ENCODE measurements around the gene NFATC2.

NFATC2 gene

GRCh38 chr20:51562332-51563173 lies 20.0 kb upstream of the NFATC2 start:
- H3K79me2 ChIP-seq (ENCODE audit: control insufficient read depth, insufficient read depth, low read length) = no peaks in the 10 kb centered on the region
- DNase-seq = peak; percentile 91
- peak overlapping the region; percentile 61 for H3K9ac ChIP-seq (ENCODE audit: low read length)
- H2BK5ac ChIP-seq (ENCODE audit: low read length) = no peak overlapping the region
- H3K4me3 ChIP-seq (ENCODE audit: low read length) = peak overlapping the region; percentile 7
- H3K4me1 ChIP-seq (ENCODE audit: control insufficient read depth, low read depth, low read length) = peaks cover 5% of the 10 kb centered on the region
- H4K8ac ChIP-seq (ENCODE audit: low read depth, low read length) = no peak overlapping the region
- no peak overlapping the region for H3K4ac ChIP-seq (ENCODE audit: low read depth, low read length)
- peak overlapping the region; percentile 100 for H3K4me2 ChIP-seq (ENCODE audit: low read length)
- H3K27me3 ChIP-seq (ENCODE audit: insufficient read depth, low read length, poor library complexity) = peaks cover 13% of the 10 kb centered on the region
- no peak overlapping the region for H3K27ac ChIP-seq (ENCODE audit: low read depth, low read length)
- H3K79me1 ChIP-seq (ENCODE audit: low read length) = no peaks in the 10 kb centered on the region
- no peak overlapping the region for H2BK120ac ChIP-seq (ENCODE audit: low read depth, low read length)
- no peak overlapping the region for H4K5ac ChIP-seq (ENCODE audit: low read length)
- no peak overlapping the region for H3K18ac ChIP-seq (ENCODE audit: low read length)
- peak overlapping the region; percentile 81 for H3K56ac ChIP-seq (ENCODE audit: low read length)
- no peak overlapping the region for H2AK5ac ChIP-seq (ENCODE audit: low read length)
- no peak overlapping the region for H2BK15ac ChIP-seq (replicated peaks; ENCODE audit: low read depth)
- H3K23ac ChIP-seq (ENCODE audit: low read length) = no peak overlapping the region
- no CpG with 5 or more reads among the region's 76 CpGs for WGBS (ENCODE audit: extremely low coverage, insufficient coverage, low lambda C conversion rate)
- no peaks in the 10 kb centered on the region for H3K36me3 ChIP-seq (ENCODE audit: control insufficient read depth, insufficient read depth, low read length)

- Histone ChIP-seq H3K18ac (ENCODE audit: low read length) (no peak overlapping the region), H3K4me1 (ENCODE audit: control insufficient read depth, low read depth, low read length) (peaks cover 5% of the 10 kb centered on the region), H3K27ac (ENCODE audit: low read depth, low read length) (no peak overlapping the region), H3K36me3 (ENCODE audit: control insufficient read depth, insufficient read depth, low read length) (no peaks in the 10 kb centered on the region), H2BK15ac (replicated peaks; ENCODE audit: low read depth) (no peak overlapping the region), H3K4me2 (ENCODE audit: low read length) (peak overlapping the region; percentile 100), H4K8ac (ENCODE audit: low read depth, low read length) (no peak overlapping the region), H3K56ac (ENCODE audit: low read length) (peak overlapping the region; percentile 81), H3K27me3 (ENCODE audit: insufficient read depth, low read length, poor library complexity) (peaks cover 13% of the 10 kb centered on the region), H4K5ac (ENCODE audit: low read length) (no peak overlapping the region), H3K9ac (ENCODE audit: low read length) (peak overlapping the region; percentile 61), H3K4me3 (ENCODE audit: low read length) (peak overlapping the region; percentile 7), H3K79me1 (ENCODE audit: low read length) (no peaks in the 10 kb centered on the region), H2BK120ac (ENCODE audit: low read depth, low read length) (no peak overlapping the region), H3K4ac (ENCODE audit: low read depth, low read length) (no peak overlapping the region), H3K23ac (ENCODE audit: low read length) (no peak overlapping the region), H2BK5ac (ENCODE audit: low read length) (no peak overlapping the region), H3K79me2 (ENCODE audit: control insufficient read depth, insufficient read depth, low read length) (no peaks in the 10 kb centered on the region), H2AK5ac (ENCODE audit: low read length) (no peak overlapping the region)
- WGBS (ENCODE audit: extremely low coverage, insufficient coverage, low lambda C conversion rate) = no CpG with 5 or more reads among the region's 10 CpGs
- no peak for DNase-seq
Measured at GRCh38 chr20:51562027-51562331, 19.5 kb upstream of the NFATC2 start.

- Histone ChIP-seq H3K4me1 (ENCODE audit: control insufficient read depth, low read depth, low read length) (peaks cover 5% of the 10 kb centered on the region), H3K18ac (ENCODE audit: low read length) (no peak overlapping the region), H4K5ac (ENCODE audit: low read length) (no peak overlapping the region), H2BK15ac (replicated peaks; ENCODE audit: low read depth) (no peak overlapping the region), H2BK5ac (ENCODE audit: low read length) (no peak overlapping the region), H3K79me1 (ENCODE audit: low read length) (no peaks in the 10 kb centered on the region), H4K8ac (ENCODE audit: low read depth, low read length) (no peak overlapping the region), H2BK120ac (ENCODE audit: low read depth, low read length) (no peak overlapping the region), H3K36me3 (ENCODE audit: control insufficient read depth, insufficient read depth, low read length) (no peaks in the 10 kb centered on the region), H3K79me2 (ENCODE audit: control insufficient read depth, insufficient read depth, low read length) (no peaks in the 10 kb centered on the region), H3K27me3 (ENCODE audit: insufficient read depth, low read length, poor library complexity) (peaks cover 13% of the 10 kb centered on the region), H2AK5ac (ENCODE audit: low read length) (no peak overlapping the region), H3K4me3 (ENCODE audit: low read length) (no peak overlapping the region), H3K27ac (ENCODE audit: low read depth, low read length) (no peak overlapping the region), H3K56ac (ENCODE audit: low read length) (peak overlapping the region; percentile 2), H3K9ac (ENCODE audit: low read length) (no peak overlapping the region), H3K4me2 (ENCODE audit: low read length) (no peak overlapping the region), H3K23ac (ENCODE audit: low read length) (no peak overlapping the region), H3K4ac (ENCODE audit: low read depth, low read length) (no peak overlapping the region)
- no peak for DNase-seq
- WGBS (ENCODE audit: extremely low coverage, insufficient coverage, low lambda C conversion rate) = no CpG with 5 or more reads among the region's 16 CpGs
Measured at GRCh38 chr20:51560550-51561307, 18.2 kb upstream of the NFATC2 start.

- Histone ChIP-seq H4K5ac (ENCODE audit: low read length) (no peak overlapping the region), H3K27ac (ENCODE audit: low read depth, low read length) (no peak overlapping the region), H3K4ac (ENCODE audit: low read depth, low read length) (no peak overlapping the region), H4K8ac (ENCODE audit: low read depth, low read length) (no peak overlapping the region), H2BK5ac (ENCODE audit: low read length) (no peak overlapping the region), H3K56ac (ENCODE audit: low read length) (no peak overlapping the region), H3K4me3 (ENCODE audit: low read length) (no peak overlapping the region), H2BK15ac (replicated peaks; ENCODE audit: low read depth) (no peak overlapping the region), H3K4me2 (ENCODE audit: low read length) (no peak overlapping the region), H3K23ac (ENCODE audit: low read length) (no peak overlapping the region), H3K27me3 (ENCODE audit: insufficient read depth, low read length, poor library complexity) (peaks cover 13% of the 10 kb centered on the region), H2BK120ac (ENCODE audit: low read depth, low read length) (no peak overlapping the region), H3K36me3 (ENCODE audit: control insufficient read depth, insufficient read depth, low read length) (no peaks in the 10 kb centered on the region), H3K79me2 (ENCODE audit: control insufficient read depth, insufficient read depth, low read length) (no peaks in the 10 kb centered on the region), H2AK5ac (ENCODE audit: low read length) (no peak overlapping the region), H3K4me1 (ENCODE audit: control insufficient read depth, low read depth, low read length) (peaks cover 5% of the 10 kb centered on the region), H3K79me1 (ENCODE audit: low read length) (no peaks in the 10 kb centered on the region), H3K9ac (ENCODE audit: low read length) (no peak overlapping the region), H3K18ac (ENCODE audit: low read length) (no peak overlapping the region)
- DNase-seq = no peak
- WGBS (ENCODE audit: extremely low coverage, insufficient coverage, low lambda C conversion rate) = no CpG with 5 or more reads among the region's 1 CpG
Measured at GRCh38 chr20:51560042-51560441, 17.5 kb upstream of the NFATC2 start.

- H3K4me3 ChIP-seq (ENCODE audit: low read length) = no peak overlapping the region
- no peak overlapping the region for H3K18ac ChIP-seq (ENCODE audit: low read length)
- H3K4me1 ChIP-seq (ENCODE audit: control insufficient read depth, low read depth, low read length) = no peaks in the 10 kb centered on the region
- DNase-seq = no peak
- no peak overlapping the region for H3K9ac ChIP-seq (ENCODE audit: low read length)
- no peaks in the 10 kb centered on the region for H3K36me3 ChIP-seq (ENCODE audit: control insufficient read depth, insufficient read depth, low read length)
- no CpG with 5 or more reads among the region's 11 CpGs for WGBS (ENCODE audit: extremely low coverage, insufficient coverage, low lambda C conversion rate)
- H3K23ac ChIP-seq (ENCODE audit: low read length) = no peak overlapping the region
- H4K8ac ChIP-seq (ENCODE audit: low read depth, low read length) = no peak overlapping the region
- H2BK15ac ChIP-seq (replicated peaks; ENCODE audit: low read depth) = no peak overlapping the region
- H3K27ac ChIP-seq (ENCODE audit: low read depth, low read length) = no peak overlapping the region
- H4K5ac ChIP-seq (ENCODE audit: low read length) = no peak overlapping the region
- H2BK5ac ChIP-seq (ENCODE audit: low read length) = no peak overlapping the region
- H2BK120ac ChIP-seq (ENCODE audit: low read depth, low read length) = no peak overlapping the region
- no peak overlapping the region for H3K4ac ChIP-seq (ENCODE audit: low read depth, low read length)
- no peaks in the 10 kb centered on the region for H3K27me3 ChIP-seq (ENCODE audit: insufficient read depth, low read length, poor library complexity)
- no peak overlapping the region for H3K4me2 ChIP-seq (ENCODE audit: low read length)
- H3K56ac ChIP-seq (ENCODE audit: low read length) = no peak overlapping the region
- no peak overlapping the region for H2AK5ac ChIP-seq (ENCODE audit: low read length)
- no peaks in the 10 kb centered on the region for H3K79me2 ChIP-seq (ENCODE audit: control insufficient read depth, insufficient read depth, low read length)
- no peaks in the 10 kb centered on the region for H3K79me1 ChIP-seq (ENCODE audit: low read length)
Measured at GRCh38 chr20:51554538-51555165, 12.1 kb upstream of the NFATC2 start.
